Body of pancreas (tissue), 4 donors: ENCODE data around the gene SCFD2. TPM values are rescaled to one million over a fixed set of nuclear protein-coding genes. Genes with fewer than 3 reads are reported as not detected.
"Not testable (repeated sequence)": the region's sequence is repeated elsewhere in the genome, so short reads cannot be mapped to it uniquely, and the experiment has no call there.

Experiments
- ATAC-seq: fragments of 150-250 bp; one replicate; pipeline ENCODE4 v1.9.1; 2016
- DNase-seq, 4 donors: peaks; one replicate each; pipeline ENCODE4 v3.0.0-alpha.2; 2019
- H3K27ac ChIP-seq, 4 donors: fragments of 200-600 bp; sonication (generic); 1 replicate in 3 of 4; 2 replicates in 1 of 4; pipeline versions ENCODE4 v1.5.1 to v1.6.1; 2016 to 2019; ENCODE audit warnings: mild to moderate bottlenecking in 1 of 4, mixed read lengths in 1 of 4, moderate library complexity in 1 of 4
- H3K27me3 ChIP-seq, 2 donors: fragments of 200-600 bp; sonication (generic); one replicate each; pipeline ENCODE4 v1.6.0; 2016; ENCODE audit warnings: mild to moderate bottlenecking in 1 of 2
- H3K36me3 ChIP-seq, 2 donors: fragments of 200-600 bp; sonication (generic); replicated peaks in 1 of 2; 2 replicates each; pipeline ENCODE4 v1.5.1; 2016; ENCODE audit warnings: low read depth in 2 of 2; ENCODE audit not compliant: insufficient read depth in 1 of 2
- H3K4me1 ChIP-seq: fragments of 200-600 bp; sonication (generic); one replicate; pipeline ENCODE4 v1.6.0; 2016
- H3K4me3 ChIP-seq, 2 donors: fragments of 200-600 bp; sonication (generic); 1 replicate in 1 of 2; 2 replicates in 1 of 2; pipeline ENCODE4 v1.5.1; 2016 to 2019
- H3K9me3 ChIP-seq, 3 donors: fragments of 200-600 bp; sonication (generic); 1 replicate in 2 of 3; 2 replicates in 1 of 3; pipeline ENCODE4 v1.5.1; 2016
- CTCF ChIP-seq, 7 experiments: fragments of 450-650 bp in 4 of 7; fragments of 200-600 bp in 3 of 7; sonication (generic) in 3 of 7; IDR thresholded peaks; one replicate each; pipeline ENCODE4 v1.5.1; 2016 to 2019; ENCODE audit warnings: antibody characterized with exemption in 7 of 7
- POLR2A ChIP-seq, 3 donors: fragments of 450-650 bp; IDR thresholded peaks; one replicate each; pipeline ENCODE4 v1.6.1; 2016; ENCODE audit warnings: antibody characterized with exemption in 3 of 3, mild to moderate bottlenecking in 2 of 3
- WGBS, 2 donors: methylation state at CpG; one replicate each; pipeline ENCODE4 v1.1.5; 2017; 5-methylcytosine and 5-hydroxymethylcytosine counted together
- intact Hi-C: fragments of 100-400 bp; cut with DNase I; formaldehyde crosslinking; loops from one replicate; pipeline ENCODE4 v1.15.1; 2023
- total RNA-seq, 2 donors: library from RNA; depleted of rRNA; stranded (reverse); fragments of >200 nt; gene quantifications; one replicate each; pipeline ENCODE4 v1.1.0, GENCODE V29; 2016

SCFD2 gene
- total RNA-seq, 2 donors from 2014 or later: 17.9 to 53.7 TPM

DNA sequence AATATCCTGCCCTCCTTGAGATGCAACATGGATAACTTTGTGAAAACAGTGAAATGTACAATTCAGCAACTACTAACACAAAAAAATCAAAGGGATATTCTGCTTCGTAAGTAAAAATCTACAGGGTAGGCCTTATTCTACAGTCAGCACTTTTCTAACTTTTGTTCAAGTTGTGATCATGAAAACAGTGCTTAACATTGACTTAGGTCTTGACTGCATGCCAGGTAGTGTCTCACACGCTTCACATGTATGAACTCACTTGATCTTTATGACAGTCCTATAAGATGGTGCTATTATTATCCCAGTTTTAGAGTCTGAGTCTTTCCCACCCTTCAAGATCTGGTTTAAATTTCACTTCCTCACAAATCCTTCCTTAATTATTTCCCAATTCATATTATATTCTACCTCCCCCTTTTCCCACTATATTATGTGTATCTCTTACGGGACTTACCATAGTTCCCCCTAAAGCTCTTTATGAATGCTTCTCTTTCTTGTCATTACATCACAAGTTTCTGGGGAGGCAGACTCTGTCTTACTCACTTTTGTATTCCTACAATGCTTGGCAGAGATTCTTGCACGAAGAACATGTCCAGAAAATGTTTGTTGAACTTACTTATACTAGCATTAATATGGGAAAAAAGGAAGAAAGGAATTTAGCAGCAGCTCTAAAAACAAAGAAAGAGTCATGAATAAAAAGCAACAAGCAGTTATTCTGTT, 179.8 kb downstream of the SCFD2 start:
- intact Hi-C loops: no loop called here
- H3K27me3 ChIP-seq: no peaks in the 10 kb centered on the region
- DNase-seq: no peak
- no peaks in the 10 kb centered on the region for H3K36me3 ChIP-seq
- ATAC-seq: no peak
- H3K4me1 ChIP-seq: peaks cover 12% of the 10 kb centered on the region
- no peak overlapping the region for H3K27ac ChIP-seq
- no peaks in the 10 kb centered on the region for H3K9me3 ChIP-seq
- H3K4me3 ChIP-seq: no peak overlapping the region
- no peak for TF ChIP-seq POLR2A (IDR thresholded peaks at IDR 0.05)
- no peak for TF ChIP-seq CTCF (IDR thresholded peaks at IDR 0.05)
- 70 to 72% methylated on average over 4 of the region's 4 CpGs for WGBS, 2 donors

DNA sequence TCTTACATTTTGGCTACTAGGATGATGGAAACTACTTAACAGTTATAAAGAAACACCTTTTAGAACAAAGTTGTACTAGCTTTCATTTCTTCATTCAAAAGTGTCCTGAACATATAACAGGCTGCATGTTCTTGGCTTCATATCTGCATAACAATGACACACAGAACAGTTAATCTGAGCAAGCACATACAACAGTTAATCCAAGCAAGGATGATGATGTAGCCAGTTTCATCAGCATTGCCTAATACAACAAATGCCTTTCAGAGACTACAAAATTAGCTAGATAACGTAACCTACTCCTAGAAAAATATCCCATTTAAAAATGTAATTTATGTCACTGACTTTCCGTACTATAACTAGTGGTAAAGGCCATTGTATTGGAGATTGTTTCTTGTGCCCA, 182.1 kb downstream of the SCFD2 start:
- Histone ChIP-seq H3K4me3 (no peak overlapping the region), H3K4me1 (peaks cover 10% of the 10 kb centered on the region), H3K9me3 (no peaks in the 10 kb centered on the region), H3K27ac (no peak overlapping the region), H3K36me3 (no peaks in the 10 kb centered on the region), H3K27me3 (no peaks in the 10 kb centered on the region)
- DNase-seq (no peak), ATAC-seq (no peak)
- intact Hi-C loops: no loop called here
- 98 to 100% methylated on average over 2 of the region's 2 CpGs for WGBS, 2 donors
- no peak for TF ChIP-seq POLR2A (IDR thresholded peaks at IDR 0.05)

DNA sequence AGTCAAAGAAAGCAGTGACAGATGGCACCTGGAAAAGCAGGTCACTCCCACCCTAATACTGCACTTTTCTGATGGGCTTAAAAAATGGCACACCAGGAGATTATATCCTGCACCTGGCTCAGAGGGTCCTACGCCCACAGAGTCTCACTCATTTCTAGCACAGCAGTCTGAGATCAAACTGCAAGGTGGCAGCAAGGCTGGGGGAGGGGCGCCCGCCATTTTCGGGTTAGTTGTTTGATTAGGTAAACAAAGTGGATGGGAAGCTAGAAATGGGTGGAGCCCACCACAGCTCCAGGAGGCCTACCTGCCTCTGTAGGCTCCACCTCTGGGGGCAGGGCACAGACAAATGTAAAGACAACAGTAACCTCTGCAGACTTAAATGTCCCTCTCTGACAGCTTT, 188.1 kb downstream of the SCFD2 start:
- ATAC-seq, H3K36me3 ChIP-seq, H3K27ac ChIP-seq, DNase-seq, H3K4me1 ChIP-seq, H3K4me3 ChIP-seq, H3K27me3 ChIP-seq, intact Hi-C loops, H3K9me3 ChIP-seq: not testable (repeated sequence)
- WGBS, 2 donors: 98 to 100% methylated on average over 4 of the region's 4 CpGs

DNA sequence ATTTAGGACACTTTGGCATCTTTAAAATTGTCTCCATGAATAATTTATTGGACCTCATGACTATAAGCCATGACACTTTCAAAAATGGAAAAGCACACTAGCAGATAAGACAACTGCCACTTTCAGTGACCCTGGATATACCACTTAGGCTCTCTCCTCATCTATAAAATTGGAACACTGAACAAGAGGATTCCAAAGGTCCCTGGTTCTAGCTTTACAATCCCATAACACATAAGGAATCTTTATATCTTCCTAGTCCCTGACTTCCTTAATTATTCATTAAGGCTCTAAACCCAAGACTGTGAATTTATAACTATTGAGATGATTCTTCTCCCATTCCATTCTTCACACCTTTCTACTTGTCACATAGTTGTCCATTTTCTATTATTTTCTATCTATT, 190.2 kb downstream of the SCFD2 start:
- DNase-seq: no peak
- TF ChIP-seq POLR2A (IDR thresholded peaks at IDR 0.05): no peak
- H3K27me3 ChIP-seq: no peaks in the 10 kb centered on the region
- H3K27ac ChIP-seq: no peak overlapping the region
- no peaks in the 10 kb centered on the region for H3K4me1 ChIP-seq
- peaks cover 0 to 6% (median 0%) of the 10 kb centered on the region in 3 donors for H3K9me3 ChIP-seq
- H3K4me3 ChIP-seq: no peak overlapping the region
- no peak for ATAC-seq
- H3K36me3 ChIP-seq: no peaks in the 10 kb centered on the region
- intact Hi-C loops: no loop called here

- H3K27me3 ChIP-seq: no peaks in the 10 kb centered on the region
- WGBS, 2 donors: 94% methylated on average over 3 of the region's 3 CpGs
- H3K9me3 ChIP-seq: peaks cover 0 to 6% (median 0%) of the 10 kb centered on the region in 3 donors
- no peaks in the 10 kb centered on the region for H3K4me1 ChIP-seq
- DNase-seq (no peak), ATAC-seq (no peak)
- H3K27ac ChIP-seq: no peak overlapping the region
- no peak for TF ChIP-seq CTCF (IDR thresholded peaks at IDR 0.05)
- no peak for TF ChIP-seq POLR2A (IDR thresholded peaks at IDR 0.05)
- H3K4me3 ChIP-seq: no peak overlapping the region
- no peaks in the 10 kb centered on the region for H3K36me3 ChIP-seq
- intact Hi-C loops: no loop called here
These were observed 191.0 kb downstream of the SCFD2 start for GRCh38 chr4:53174823-53175222.

GRCh38 chr4:53173576-53173975, 192.3 kb downstream of the SCFD2 start:
- Histone ChIP-seq H3K4me3 (no peak overlapping the region), H3K27ac (no peak overlapping the region), H3K4me1 (no peaks in the 10 kb centered on the region), H3K27me3 (no peaks in the 10 kb centered on the region), H3K36me3 (no peaks in the 10 kb centered on the region), H3K9me3 (peaks cover 0 to 6% (median 0%) of the 10 kb centered on the region in 3 donors)
- intact Hi-C loops: no loop called here
- DNase-seq (no peak), ATAC-seq (no peak)
- WGBS, 2 donors: 97 to 100% methylated on average over 1 of the region's 1 CpG
- TF ChIP-seq CTCF (IDR thresholded peaks at IDR 0.05): no peak
- TF ChIP-seq POLR2A (IDR thresholded peaks at IDR 0.05): no peak
